ENCODE results near the gene BYSL.

DNA sequence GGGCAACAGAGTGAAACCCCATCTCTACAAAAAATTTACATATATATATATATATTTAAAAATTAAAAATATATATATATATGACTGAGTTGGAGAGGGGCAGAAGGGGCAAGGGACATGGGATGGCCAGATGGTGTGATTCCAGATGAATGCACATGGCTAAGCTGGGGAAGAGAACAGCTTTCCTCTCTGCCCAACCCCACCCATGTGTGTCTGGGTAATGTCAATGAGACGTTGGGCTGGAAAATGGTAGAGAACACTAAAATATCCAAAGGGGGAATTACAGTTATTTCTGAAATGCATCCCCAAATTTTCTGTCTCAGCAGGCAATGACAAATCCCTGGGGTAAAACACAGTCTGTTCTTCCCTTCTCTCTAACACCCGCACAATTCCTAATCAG lies 51.5 kb downstream of the BYSL start:
- no peak for TF ChIP-seq POLR2AphosphoS5 (IDR thresholded peaks at IDR 0.05; ENCODE audit: low read depth, low read length)
- TF ChIP-seq POLR2A (IDR thresholded peaks at IDR 0.05; ENCODE audit: low read depth, low read length) = no peak

Data from GM12891 (cell line).